ENCODE data around the gene SLC4A2. TPM values are rescaled to one million over a fixed set of nuclear protein-coding genes. Genes with fewer than 3 reads are reported as not detected.
A peak's percentile ranks its signal among the peaks of the same experiment; 100 is the strongest.

SLC4A2 gene
- total and polyA plus RNA-seq, 4 donors, result 27.5 to 98.8 (median 72.6) TPM

DNA sequence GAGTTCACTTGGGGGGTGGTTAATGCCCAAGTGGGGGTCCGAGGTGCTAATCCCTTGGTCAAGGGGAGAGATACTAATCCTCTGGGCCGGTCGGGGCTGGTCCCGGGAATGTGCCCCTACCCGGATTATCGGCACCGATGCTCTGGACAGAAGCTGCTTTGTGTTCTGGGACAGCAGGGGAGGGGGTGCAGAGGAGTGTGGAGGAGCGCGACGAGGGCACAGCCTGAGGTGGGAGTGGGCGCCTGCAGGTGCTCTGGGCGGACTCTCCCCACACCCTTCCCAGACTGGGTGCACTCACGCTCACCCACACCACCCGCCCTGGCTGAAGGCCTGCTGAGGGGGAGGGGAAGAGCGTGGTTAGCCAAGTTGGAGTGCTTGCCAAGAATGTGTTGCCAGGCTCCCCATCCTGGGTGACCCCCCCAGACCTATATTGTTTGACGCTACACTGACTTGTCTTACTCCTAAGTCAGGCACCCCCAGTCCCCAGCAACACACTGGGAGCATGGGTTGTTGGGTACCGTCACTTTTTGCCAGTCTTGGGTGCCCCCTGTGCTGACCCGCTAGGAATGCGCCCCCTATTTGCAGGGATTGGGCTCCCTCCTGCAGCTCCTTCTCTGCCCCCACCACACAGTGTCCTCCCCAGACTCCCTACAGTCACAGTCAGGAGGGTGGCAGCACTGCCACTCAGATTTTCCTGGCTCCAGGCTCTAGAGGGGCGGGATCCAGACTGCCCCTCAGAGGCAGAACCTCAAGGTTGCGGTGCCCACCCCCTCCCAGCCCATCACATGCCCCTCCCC, 1.2 kb downstream of the SLC4A2 start:
- Histone ChIP-seq H3K27me3 (ENCODE audit: control insufficient read depth in 4 of 4, insufficient read depth in 4 of 4, low read length in 3 of 4) (no peaks in the 10 kb centered on the region), H3K4me3 (ENCODE audit: low read depth in 1 of 3, low read length in 3 of 3) (peak overlapping the region; percentile 44 to 79 (median 66)), H3K9me3 (ENCODE audit: control insufficient read depth in 4 of 4, low read length in 3 of 4) (no peaks in the 10 kb centered on the region), H3K27ac (ENCODE audit: low read depth in 1 of 2, low read length in 2 of 2) (peak overlapping the region; percentile 83 to 89), H3K4me1 (ENCODE audit: control insufficient read depth in 4 of 4, insufficient read depth in 4 of 4, low read length in 3 of 4) (peaks cover 17 to 70% (median 53%) of the 10 kb centered on the region in 4 donors), H3K9ac (ENCODE audit: low read depth in 1 of 2, low read length in 2 of 2) (peak overlapping the region in 1 of 2 donors; percentile 43), H3K36me3 (ENCODE audit: control insufficient read depth in 4 of 4, insufficient read depth in 3 of 4, low read depth in 1 of 4, low read length in 3 of 4) (peaks cover 4 to 10% (median 7%) of the 10 kb centered on the region in 4 donors)
- WGBS, result 13% methylated on average over 21 of the region's 21 CpGs
- TF ChIP-seq FOXA1 (IDR thresholded peaks at IDR 0.05) (no peak), RXRA (IDR thresholded peaks at IDR 0.05) (peak in 1 of 2 donors; percentile 9)
- DNase-seq (ENCODE audit: low spot score), result no peak

DNA sequence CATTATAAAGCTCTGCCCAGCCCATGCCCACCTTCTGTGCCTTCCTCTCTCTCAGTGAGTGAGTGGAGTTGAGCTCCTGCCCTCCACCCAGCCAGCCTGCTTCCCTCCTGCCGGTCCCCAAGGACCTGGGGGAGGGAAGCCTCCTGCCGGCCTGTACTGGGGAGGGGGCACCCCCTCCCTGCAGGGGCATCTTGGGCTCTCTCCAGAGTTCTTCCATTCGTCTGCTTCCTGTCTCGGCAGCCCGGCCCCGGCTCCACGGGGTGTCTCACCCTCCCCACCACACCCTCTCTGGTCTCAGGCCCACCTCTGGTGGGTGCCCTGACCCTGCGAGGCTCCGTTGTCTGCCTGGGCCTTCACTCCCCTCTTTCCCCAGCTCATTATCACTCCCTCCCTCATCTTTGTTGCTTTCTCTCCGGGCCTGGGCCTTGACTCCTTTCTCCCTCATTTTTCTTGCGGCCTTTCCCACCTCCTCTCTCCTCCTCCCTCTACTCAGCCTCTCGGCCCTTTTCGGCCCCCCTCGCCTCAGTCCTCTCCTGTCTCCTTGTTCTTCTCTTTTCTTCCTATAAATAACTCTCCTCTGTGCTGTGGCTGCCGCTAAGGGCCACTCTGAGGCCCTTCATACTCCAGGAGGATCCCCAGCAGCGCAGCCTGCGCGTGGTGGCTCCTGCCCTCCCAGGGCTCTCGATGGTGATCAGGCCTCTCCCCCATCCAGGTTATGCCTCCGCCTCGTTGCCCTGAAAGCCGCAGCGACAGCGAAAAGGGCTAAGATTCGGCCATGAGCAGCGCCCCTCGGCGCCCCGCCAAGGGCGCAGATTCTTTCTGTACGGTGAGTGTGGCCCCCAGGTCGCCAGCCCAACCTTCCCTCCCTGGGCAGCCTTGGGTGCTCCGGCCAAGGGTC, 2.1 kb downstream of the SLC4A2 start:
- peaks cover 6 to 14% (median 13%) of the 10 kb centered on the region in 4 donors for H3K36me3 ChIP-seq (ENCODE audit: control insufficient read depth in 4 of 4, insufficient read depth in 3 of 4, low read depth in 1 of 4, low read length in 3 of 4)
- H3K9ac ChIP-seq (ENCODE audit: low read depth in 1 of 2, low read length in 2 of 2), result no peak overlapping the region
- H3K27ac ChIP-seq (ENCODE audit: low read depth in 1 of 2, low read length in 2 of 2), result peak overlapping the region in 1 of 2 donors; percentile 25
- 76% methylated on average over 33 of the region's 33 CpGs for WGBS
- peaks cover 17 to 70% (median 54%) of the 10 kb centered on the region in 4 donors for H3K4me1 ChIP-seq (ENCODE audit: control insufficient read depth in 4 of 4, insufficient read depth in 4 of 4, low read length in 3 of 4)
- DNase-seq (ENCODE audit: low spot score), result no peak
- TF ChIP-seq, protein P1, sequence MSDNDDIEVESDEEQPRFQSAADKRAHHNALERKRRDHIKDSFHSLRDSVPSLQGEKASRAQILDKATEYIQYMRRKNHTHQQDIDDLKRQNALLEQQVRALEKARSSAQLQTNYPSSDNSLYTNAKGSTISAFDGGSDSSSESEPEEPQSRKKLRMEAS (IDR thresholded peaks at IDR 0.05), result no peak
- TF ChIP-seq HNF4G (IDR thresholded peaks at IDR 0.05) (no peak), TAF1 (conservative IDR thresholded peaks at IDR 0.05) (no peak), RAD21 (IDR thresholded peaks at IDR 0.05) (no peak), GABPA (IDR thresholded peaks at IDR 0.05 in 1 of 2, conservative IDR thresholded peaks at IDR 0.05 in 1 of 2) (no peak), JUND (IDR thresholded peaks at IDR 0.05) (no peak), SP1 (IDR thresholded peaks at IDR 0.05) (no peak), ZBTB33 (IDR thresholded peaks at IDR 0.05) (no peak), ATF3 (IDR thresholded peaks at IDR 0.05) (no peak), RXRA (IDR thresholded peaks at IDR 0.05) (no peak), FOXA1 (IDR thresholded peaks at IDR 0.05) (no peak), EGR1 (IDR thresholded peaks at IDR 0.05; ENCODE audit: low read depth in 2 of 2) (no peak), NR2F2 (IDR thresholded peaks at IDR 0.05) (no peak)
- no peaks in the 10 kb centered on the region for H3K27me3 ChIP-seq (ENCODE audit: control insufficient read depth in 4 of 4, insufficient read depth in 4 of 4, low read length in 3 of 4)
- H3K9me3 ChIP-seq (ENCODE audit: control insufficient read depth in 4 of 4, low read length in 3 of 4), result no peaks in the 10 kb centered on the region
- H3K4me3 ChIP-seq (ENCODE audit: low read depth in 1 of 3, low read length in 3 of 3), result no peak overlapping the region

DNA sequence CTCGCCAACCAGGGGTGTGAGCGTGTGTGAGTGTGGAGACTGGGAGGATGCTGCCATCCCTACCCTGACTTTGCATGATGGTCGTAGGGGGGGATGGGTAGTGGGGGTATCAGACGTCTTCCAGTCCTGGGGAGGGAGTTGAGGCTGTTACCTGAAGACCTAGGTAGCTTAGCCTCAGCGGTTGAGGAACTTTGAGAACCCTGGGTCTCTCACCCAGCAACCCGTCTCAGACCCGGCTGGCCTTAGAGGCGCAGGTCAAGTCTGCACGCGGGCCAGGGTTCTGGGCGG, 2.7 kb downstream of the SLC4A2 start:
- Histone ChIP-seq H3K4me3 (ENCODE audit: low read depth in 1 of 3, low read length in 3 of 3) (no peak overlapping the region), H3K9ac (ENCODE audit: low read depth in 1 of 2, low read length in 2 of 2) (no peak overlapping the region)
- 45% methylated on average over 11 of the region's 11 CpGs for WGBS
- TF ChIP-seq FOXA1 (IDR thresholded peaks at IDR 0.05), result no peak
- no peak for TF ChIP-seq NR2F2 (IDR thresholded peaks at IDR 0.05)
- TF ChIP-seq JUND (IDR thresholded peaks at IDR 0.05), result no peak
- TF ChIP-seq FOXA2 (IDR thresholded peaks at IDR 0.05), result no peak
- no peak for TF ChIP-seq REST (IDR thresholded peaks at IDR 0.05)
- TF ChIP-seq, protein P1 (IDR thresholded peaks at IDR 0.05), result no peak
- no peak for TF ChIP-seq GABPA (IDR thresholded peaks at IDR 0.05 in 1 of 2, conservative IDR thresholded peaks at IDR 0.05 in 1 of 2)
- no peak for TF ChIP-seq RXRA (IDR thresholded peaks at IDR 0.05)
- no peak for TF ChIP-seq HNF4G (IDR thresholded peaks at IDR 0.05)
- TF ChIP-seq YY1 (IDR thresholded peaks at IDR 0.05), result no peak
- TF ChIP-seq RAD21 (IDR thresholded peaks at IDR 0.05), result no peak
- TF ChIP-seq ZBTB33 (IDR thresholded peaks at IDR 0.05), result no peak
- TF ChIP-seq TAF1 (conservative IDR thresholded peaks at IDR 0.05), result no peak
- no peak for TF ChIP-seq EGR1 (IDR thresholded peaks at IDR 0.05; ENCODE audit: low read depth in 2 of 2)

More for the DNA sequence above, 2.7 kb downstream of the SLC4A2 start:
- no peaks in the 10 kb centered on the region for H3K27me3 ChIP-seq (ENCODE audit: control insufficient read depth in 4 of 4, insufficient read depth in 4 of 4, low read length in 3 of 4)
- H3K4me1 ChIP-seq (ENCODE audit: control insufficient read depth in 4 of 4, insufficient read depth in 4 of 4, low read length in 3 of 4), result peaks cover 13 to 65% (median 49%) of the 10 kb centered on the region in 4 donors
- no peak for DNase-seq (ENCODE audit: low spot score)
- H3K9me3 ChIP-seq (ENCODE audit: control insufficient read depth in 4 of 4, low read length in 3 of 4), result no peaks in the 10 kb centered on the region
- no peak overlapping the region for H3K27ac ChIP-seq (ENCODE audit: low read depth in 1 of 2, low read length in 2 of 2)
- peaks cover 7 to 19% (median 18%) of the 10 kb centered on the region in 4 donors for H3K36me3 ChIP-seq (ENCODE audit: control insufficient read depth in 4 of 4, insufficient read depth in 3 of 4, low read depth in 1 of 4, low read length in 3 of 4)
